ENCODE results near the gene PRDM16.

PRDM16 gene

DNA sequence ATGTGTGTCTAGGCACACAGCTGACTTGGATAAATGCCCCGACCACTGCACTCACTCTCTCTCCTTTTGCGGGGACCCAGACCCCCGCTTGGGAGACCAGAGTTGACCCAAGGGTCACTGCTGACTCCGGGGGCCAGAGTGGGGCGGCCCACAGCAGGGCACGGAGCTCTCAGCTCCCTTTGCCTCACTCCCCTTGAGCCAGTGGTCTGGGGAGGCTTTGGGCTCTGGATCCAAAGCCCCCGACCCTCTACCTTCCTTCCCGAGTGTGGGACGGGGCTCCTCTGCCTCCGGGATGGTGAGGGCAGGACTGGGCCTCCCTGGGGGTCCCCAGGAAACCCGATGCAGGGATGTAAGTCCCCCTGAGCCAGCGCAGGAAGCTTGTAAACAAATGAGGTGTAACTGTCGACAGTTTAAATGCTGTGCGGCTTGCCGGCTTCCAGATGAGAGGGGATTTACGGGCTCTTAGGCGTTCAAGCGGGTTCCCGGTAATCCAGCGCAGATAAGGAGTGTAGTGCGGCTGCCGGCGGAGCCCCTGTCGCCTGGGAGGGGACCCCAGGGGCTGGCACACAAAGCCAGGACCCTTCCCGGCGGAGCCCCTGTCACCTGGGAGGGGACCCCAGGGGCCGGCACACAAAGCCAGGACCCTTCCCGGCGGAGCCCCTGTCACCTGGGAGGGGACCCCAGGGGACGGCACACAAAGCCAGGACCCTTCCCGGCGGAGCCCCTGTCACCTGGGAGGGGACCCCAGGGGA lies 40.3 kb upstream of the PRDM16 start:
- no peak for DNase-seq (ENCODE audit: low read depth)
- no peak overlapping the region for H3K4me3 ChIP-seq (ENCODE audit: low read depth, low read length)
- no peak for TF ChIP-seq CTCF (IDR thresholded peaks at IDR 0.05; ENCODE audit: low read depth, low read length, missing control alignments)

- no peak for TF ChIP-seq CTCF (IDR thresholded peaks at IDR 0.05; ENCODE audit: low read depth, low read length, missing control alignments)
- H3K4me3 ChIP-seq (ENCODE audit: low read depth, low read length): no peak overlapping the region
- no peak for DNase-seq (ENCODE audit: low read depth)
Observed at GRCh38 chr1:3029481-3029961, 39.5 kb upstream of the PRDM16 start.

DNA sequence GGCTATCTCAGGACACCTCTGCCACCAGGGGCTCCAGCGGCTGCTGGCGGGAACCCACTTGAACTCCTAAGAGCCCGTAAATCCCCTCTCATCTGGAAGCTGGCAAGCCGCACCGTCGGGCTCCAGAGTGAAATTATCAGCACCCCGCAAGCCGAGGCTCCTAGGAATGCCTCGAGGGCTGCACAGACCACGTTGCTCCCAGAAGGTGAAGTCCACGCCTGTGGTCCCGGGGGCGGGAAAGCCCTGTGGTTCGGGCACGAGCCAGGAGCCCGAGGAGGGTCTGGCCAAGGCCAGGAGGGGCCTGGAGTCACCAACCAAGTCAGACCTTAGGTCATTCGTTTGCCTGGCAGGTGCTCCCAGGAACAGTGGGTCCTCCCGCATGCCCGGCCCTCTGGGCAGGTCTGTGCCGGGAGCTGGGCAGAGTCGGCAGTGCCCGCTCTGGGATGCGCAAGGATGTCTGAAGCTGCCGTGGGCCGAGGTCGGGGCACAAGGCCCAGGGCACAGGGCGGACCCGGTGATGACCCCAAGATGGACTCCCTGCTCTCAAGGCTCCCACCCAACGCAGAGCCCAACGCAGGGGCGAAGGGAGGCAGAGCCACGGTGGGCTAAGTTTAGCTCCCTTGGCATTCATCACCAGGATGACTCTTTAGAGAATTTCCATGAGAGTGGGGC lies 38.9 kb upstream of the PRDM16 start:
- H3K4me3 ChIP-seq (ENCODE audit: low read depth, low read length): no peak overlapping the region
- DNase-seq (ENCODE audit: low read depth): no peak
- TF ChIP-seq CTCF (IDR thresholded peaks at IDR 0.05; ENCODE audit: low read depth, low read length, missing control alignments): no peak

- no peak for TF ChIP-seq CTCF (IDR thresholded peaks at IDR 0.05; ENCODE audit: low read depth, low read length, missing control alignments)
- H3K4me3 ChIP-seq (ENCODE audit: low read depth, low read length): no peak overlapping the region
- DNase-seq (ENCODE audit: low read depth): no peak
Observed at GRCh38 chr1:3030663-3031381, 38.2 kb upstream of the PRDM16 start.

DNA sequence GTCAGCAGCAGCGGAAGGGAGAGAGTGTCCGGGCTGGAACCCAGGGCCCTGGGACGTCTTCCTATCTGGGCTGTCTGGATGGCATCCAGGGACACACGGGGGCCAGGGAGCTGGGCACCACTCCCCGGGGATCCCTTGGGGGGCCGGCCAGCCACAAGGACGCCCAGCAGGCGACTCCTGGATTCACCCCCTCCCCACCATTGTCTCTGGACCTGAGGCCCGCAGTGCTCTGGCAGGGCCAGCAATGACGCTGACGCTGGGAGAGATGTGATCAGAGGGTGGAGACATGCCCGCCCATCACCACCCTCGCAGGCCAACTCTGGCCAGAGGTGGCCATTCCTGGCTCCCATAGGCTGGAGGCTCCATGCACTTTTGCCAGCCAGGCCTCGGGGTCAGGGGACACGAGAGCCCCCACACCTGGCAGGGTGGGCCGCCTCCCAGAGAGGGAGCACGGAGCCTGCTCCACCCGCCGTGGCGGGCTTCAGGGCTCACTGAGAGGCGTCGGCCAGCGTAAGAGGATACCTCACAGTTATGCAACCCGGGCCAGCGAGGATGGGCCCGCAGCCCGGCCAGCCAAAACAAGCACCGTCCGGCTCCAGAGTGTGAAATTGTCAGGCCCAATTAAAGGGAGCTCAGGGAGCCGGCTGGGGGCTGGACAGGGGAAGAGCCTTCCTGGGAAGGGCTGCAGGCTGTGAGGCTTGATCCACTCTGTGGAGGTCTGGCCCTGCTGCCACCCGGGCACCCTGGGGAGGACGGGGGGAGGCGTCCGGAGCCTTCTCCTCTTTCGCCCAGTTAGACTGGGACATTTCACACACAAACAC lies 37.4 kb upstream of the PRDM16 start:
- TF ChIP-seq CTCF (IDR thresholded peaks at IDR 0.05; ENCODE audit: low read depth, low read length, missing control alignments): no peak
- no peak for DNase-seq (ENCODE audit: low read depth)
- no peak overlapping the region for H3K4me3 ChIP-seq (ENCODE audit: low read depth, low read length)

- TF ChIP-seq CTCF (IDR thresholded peaks at IDR 0.05; ENCODE audit: low read depth, low read length, missing control alignments): no peak
- H3K4me3 ChIP-seq (ENCODE audit: low read depth, low read length): no peak overlapping the region
Observed at GRCh38 chr1:3032371-3033039, 36.5 kb upstream of the PRDM16 start.

More at GRCh38 chr1:3032371-3033039, 36.5 kb upstream of the PRDM16 start:
- DNase-seq (ENCODE audit: low read depth): no peak
